Measurements from ENCODE around the gene NCBP2L.

Gene NCBP2L

GRCh38 chrX:107729558-107730297, 47.8 kb upstream of the NCBP2L start (continued):
- TF ChIP-seq ZIC2 (tag by site-specific recombination; IDR thresholded peaks at IDR 0.05) = peak; percentile 86
- TF ChIP-seq PATZ1 (tag by site-specific recombination; IDR thresholded peaks at IDR 0.05) = peak; percentile 59; the same call in 1 of the 2 replicates
- TF ChIP-seq ZSCAN30 (tag by site-specific recombination; IDR thresholded peaks at IDR 0.05) = no peak
- TF ChIP-seq ZNF600 (tag by site-specific recombination; IDR thresholded peaks at IDR 0.05) = no peak
- TF ChIP-seq KLF10 (tag by site-specific recombination; IDR thresholded peaks at IDR 0.05) = no peak
- peak; percentile 71; the same call in 1 of the 2 replicates for TF ChIP-seq CTCF (tag by site-specific recombination; IDR thresholded peaks at IDR 0.05)
- peak; percentile 89 for TF ChIP-seq EGR2 (tag by site-specific recombination; IDR thresholded peaks at IDR 0.05; ENCODE audit: low read depth)
- peak; percentile 17; the same call in 1 of the 2 replicates for TF ChIP-seq ZNF561 (tag by site-specific recombination; IDR thresholded peaks at IDR 0.05; ENCODE audit: borderline replicate concordance)
- TF ChIP-seq ZFHX2 (tag by site-specific recombination; conservative IDR thresholded peaks at IDR 0.05) = peak; percentile 93
- 0 out of 2 replicates have a peak, but pooled peaks have one; percentile 36 for TF ChIP-seq MZF1 (tag by site-specific recombination; IDR thresholded peaks at IDR 0.05; ENCODE audit: borderline replicate concordance)
- peak; percentile 12; the same call in 1 of the 2 replicates for TF ChIP-seq IKZF3 (tag by site-specific recombination; IDR thresholded peaks at IDR 0.05)
- no peak for TF ChIP-seq ZNF426 (tag by site-specific recombination; IDR thresholded peaks at IDR 0.05)
- TF ChIP-seq ZNF548 (tag by site-specific recombination; IDR thresholded peaks at IDR 0.05) = no peak

GRCh38 chrX:107730298-107730655, 47.3 kb upstream of the NCBP2L start:
- Histone ChIP-seq H3K4me3 (ENCODE audit: low read depth, low read length) (no peak overlapping the region), H3K36me3 (ENCODE audit: control insufficient read depth in 2 of 2, insufficient read depth in 1 of 2, low read length in 2 of 2) (no peaks in the 10 kb centered on the region), H3K4me1 (ENCODE audit: control insufficient read depth, insufficient read depth, low read length) (peaks cover 28% of the 10 kb centered on the region), H3K9me3 (ENCODE audit: control insufficient read depth, insufficient read depth, low read depth, low read length) (no peaks in the 10 kb centered on the region), H3K27ac (ENCODE audit: extremely low read depth, low read depth, low read length) (peak overlapping the region; percentile 70; the same call in 1 of the 2 replicates)
- TF ChIP-seq ZNF311 (tag by site-specific recombination; IDR thresholded peaks at IDR 0.05; ENCODE audit: borderline replicate concordance) (no peak), ZNF221 (tag by site-specific recombination; IDR thresholded peaks at IDR 0.05; ENCODE audit: borderline replicate concordance) (no peak), ZFP41 (tag by site-specific recombination; IDR thresholded peaks at IDR 0.05; ENCODE audit: borderline replicate concordance) (no peak)
- ChIA-PET CTCF (interaction anchor here (0.8 to 4.3 kb wide), 6 partner anchors 14 to 75 kb away, joined by 3 to 25 read pairs (median 5); partner anchors contain the start of genes NCBP2L and TSC22D3), POLR2A (interaction anchor here (1.5 to 4.5 kb wide), 3 partner anchors 8 to 12 kb away, joined by 5 to 45 read pairs (median 10); no protein-coding TSS in a partner anchor)

- Histone ChIP-seq H3K4me1 (ENCODE audit: control insufficient read depth, insufficient read depth, low read length) (peaks cover 25% of the 10 kb centered on the region), H3K27ac (ENCODE audit: extremely low read depth, low read depth, low read length) (peak overlapping the region; percentile 70)
- POLR2A ChIA-PET = interaction anchor here (0.7 to 4.5 kb wide), 11 partner anchors 9 to 103 kb away, joined by 3 to 45 read pairs (median 6); partner anchors contain the start of genes NCBP2L, PRPS1 and TSC22D3
These were observed 46.4 kb upstream of the NCBP2L start for GRCh38 chrX:107730991-107731766.

More at GRCh38 chrX:107730991-107731766, 46.4 kb upstream of the NCBP2L start:
- Histone ChIP-seq H3K4me3 (ENCODE audit: low read depth, low read length) (no peak overlapping the region), H3K36me3 (ENCODE audit: control insufficient read depth in 2 of 2, insufficient read depth in 1 of 2, low read length in 2 of 2) (no peaks in the 10 kb centered on the region), H3K9me3 (ENCODE audit: control insufficient read depth, insufficient read depth, low read depth, low read length) (no peaks in the 10 kb centered on the region)
- CTCF ChIA-PET = interaction anchor here (0.6 to 4.3 kb wide), 11 partner anchors 9 to 72 kb away, joined by 3 to 25 read pairs (median 3); partner anchors contain the start of genes NCBP2L and TSC22D3
- TF ChIP-seq ZNF664 (tag by site-specific recombination; IDR thresholded peaks at IDR 0.05) (peak; percentile 98), ZXDB (tag by site-specific recombination; IDR thresholded peaks at IDR 0.05) (peak; percentile 38; the same call in 1 of the 2 replicates), HOXD13 (CRISPR knock-in tag; IDR thresholded peaks at IDR 0.05; ENCODE audit: borderline replicate concordance) (no peak), SCRT1 (tag by site-specific recombination; IDR thresholded peaks at IDR 0.05; ENCODE audit: borderline replicate concordance) (peak; percentile 71; the same call in 1 of the 2 replicates), ZNF239 (tag by site-specific recombination; IDR thresholded peaks at IDR 0.05) (no peak), PRDM4 (tag by site-specific recombination; IDR thresholded peaks at IDR 0.05) (no peak), ZNF24 (tag by site-specific recombination; IDR thresholded peaks at IDR 0.05) (0 out of 2 replicates have a peak, but pooled peaks have one; percentile 16), ZNF621 (tag by site-specific recombination; IDR thresholded peaks at IDR 0.05) (no peak)
